HEK293 (cell line): ENCODE results near the gene HEATR5A.

Source experiments
- CTCF ChIP-seq: fragments of 450-650 bp; formaldehyde crosslinking; IDR thresholded peaks from 2 replicates; pipeline ENCODE4 v1.5.1; 2016; ENCODE audit warnings: missing biosample characterization, missing genetic modification characterization
- ZBTB1 ChIP-seq: fragments of 450-650 bp; formaldehyde crosslinking; IDR thresholded peaks from 2 replicates; pipeline ENCODE4 v1.5.1; 2016; ENCODE audit warnings: missing biosample characterization, missing genetic modification characterization
- ZNF239 ChIP-seq: fragments of 450-650 bp; formaldehyde crosslinking; IDR thresholded peaks from 2 replicates; pipeline ENCODE4 v1.5.1; 2016; ENCODE audit warnings: missing biosample characterization, missing genetic modification characterization
- ZNF707 ChIP-seq: fragments of 450-650 bp; formaldehyde crosslinking; IDR thresholded peaks from 2 replicates; pipeline ENCODE4 v1.5.1; 2016; ENCODE audit warnings: missing biosample characterization, missing genetic modification characterization
- ZNF830 ChIP-seq: fragments of 450-650 bp; IDR thresholded peaks from 2 replicates; pipeline ENCODE4 v1.5.0; 2018; ENCODE audit warnings: missing biosample characterization, missing genetic modification characterization, low read depth, mild to moderate bottlenecking, moderate library complexity

- TF ChIP-seq ZBTB1 (tag by site-specific recombination) = no peak
- no peak for TF ChIP-seq CTCF
- no peak for TF ChIP-seq ZNF830 (tag by site-specific recombination)
- no peak for TF ChIP-seq ZNF239 (tag by site-specific recombination)
- TF ChIP-seq ZNF707 (tag by site-specific recombination) = no peak
Observed at GRCh38 chr14:31271648-31272047, 148.7 kb downstream of the HEATR5A start.
